SIG-M5 treated with dmso at 0.1 percent for 504 hours (cell line): Measurements from ENCODE around the gene EPHA4.

Experiments
- DNase-seq: peaks from one replicate; lab custom pipeline; 2025; ENCODE audit not compliant: unreplicated experiment; lab: John Stamatoyannopoulos, UW

Gene EPHA4

DNA sequence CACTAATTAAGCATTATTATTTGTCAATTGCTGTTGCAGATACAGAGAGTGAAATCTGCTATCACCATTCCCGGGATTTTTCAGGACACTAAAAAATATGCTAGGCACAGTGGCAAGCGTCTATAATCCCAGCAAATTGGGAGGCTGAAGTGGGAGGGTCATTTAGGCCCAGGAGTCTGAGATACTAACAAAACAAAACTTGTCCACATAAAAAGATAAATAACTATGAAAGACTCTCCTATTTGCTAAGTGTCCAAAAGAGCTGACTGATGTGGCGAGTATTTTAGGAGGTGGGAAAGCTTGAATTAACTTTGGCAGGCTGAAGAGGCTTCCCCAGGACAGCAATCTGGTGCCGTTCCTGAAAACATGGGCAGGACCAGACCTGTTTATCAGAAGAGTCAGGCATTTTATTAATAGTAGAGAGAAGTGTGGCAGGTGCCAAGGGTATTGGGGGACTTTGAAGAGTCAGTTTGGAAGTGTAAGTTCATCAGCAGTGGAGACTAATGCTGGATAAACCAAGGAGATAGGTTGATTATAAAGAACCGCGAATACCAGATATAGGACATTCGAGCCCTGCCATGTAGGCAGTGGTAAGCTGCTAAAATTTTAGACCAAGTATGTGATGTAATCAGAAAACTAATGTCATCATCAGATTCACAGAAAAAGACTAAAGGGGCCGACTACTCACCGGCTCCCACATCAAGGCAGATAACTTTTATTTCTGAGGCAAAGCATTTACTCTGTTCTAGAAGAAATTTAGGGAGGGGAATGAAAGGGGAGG is 201.8 kb downstream of the EPHA4 start:
- DNase-seq = no peak
